PC-9 (cell line): ENCODE measurements around the gene LAD1. TPM values are rescaled to one million over a fixed set of nuclear protein-coding genes. Genes with fewer than 3 reads are reported as not detected.

Experiments
- BruUV-seq: library from RNA; stranded (reverse); fragments of 400-500 nt; replicated peaks from 2 replicates; lab custom pipeline; 2021; lab: Mats Ljungman, UMichigan
- CTCF ChIA-PET: fragments of 300-600 bp; sonication (Branson Sonifier 250); formaldehyde crosslinking; loops from one replicate; lab custom pipeline; 2022; ENCODE audit warnings: antibody characterized with exemption; lab: Charles Lee
- POLR2A ChIA-PET: fragments of 300-600 bp; sonication (Branson Sonifier 250); formaldehyde crosslinking; loops from one replicate; lab custom pipeline; 2022; ENCODE audit warnings: antibody characterized with exemption; ENCODE audit not compliant: unreplicated experiment; lab: Charles Lee
- DNase-seq, 2 experiments: peaks; one replicate each; pipeline versions ENCODE4 v3.0.0 to v3.0.0-alpha.2; 2015 to 2022; ENCODE audit warnings: mixed read lengths in 1 of 2
- H2AFZ ChIP-seq: fragments of 200-600 bp; sonication (generic); 2 replicates; pipeline ENCODE4 v1.8.1; 2017; ENCODE audit warnings: antibody characterized with exemption
- H3F3A ChIP-seq: fragments of 200-600 bp; sonication (generic); 2 replicates; pipeline ENCODE4 v1.8.1; 2017; ENCODE audit warnings: antibody characterized with exemption, mild to moderate bottlenecking, low read depth; ENCODE audit not compliant: insufficient read depth
- H3K27ac ChIP-seq: fragments of 200-600 bp; sonication (generic); 2 replicates; pipeline ENCODE4 v1.6.1; 2016; ENCODE audit warnings: mixed run types
- H3K27me3 ChIP-seq: fragments of 200-600 bp; sonication (generic); 2 replicates; pipeline ENCODE4 v1.6.1; 2016; ENCODE audit warnings: low read depth, mixed run types; ENCODE audit not compliant: insufficient read depth
- H3K36me3 ChIP-seq: fragments of 200-600 bp; sonication (generic); 2 replicates; pipeline ENCODE4 v1.6.1; 2016; ENCODE audit warnings: low read depth, mixed run types
- H3K4me1 ChIP-seq: fragments of 200-600 bp; sonication (generic); replicated peaks from 2 replicates; pipeline ENCODE4 v1.6.1; 2016; ENCODE audit warnings: mixed run types; ENCODE audit not compliant: insufficient read depth
- H3K4me2 ChIP-seq: fragments of 200-600 bp; sonication (generic); 2 replicates; pipeline ENCODE4 v1.6.1; 2017; ENCODE audit warnings: mixed run types
- H3K4me3 ChIP-seq: fragments of 200-600 bp; sonication (generic); 2 replicates; pipeline ENCODE4 v1.6.1; 2016; ENCODE audit warnings: mixed run types
- H3K79me2 ChIP-seq: fragments of 200-600 bp; sonication (generic); 2 replicates; pipeline ENCODE4 v1.6.1; 2017; ENCODE audit warnings: low read depth, mixed run types
- H3K9me2 ChIP-seq: fragments of 200-600 bp; sonication (generic); 2 replicates; pipeline ENCODE4 v1.8.1; 2017; ENCODE audit warnings: mild to moderate bottlenecking; ENCODE audit not compliant: insufficient read depth
- H3K9me3 ChIP-seq: fragments of 200-600 bp; sonication (generic); 2 replicates; pipeline ENCODE4 v1.8.1; 2016; ENCODE audit warnings: low read depth; ENCODE audit not compliant: insufficient read depth
- H4K20me1 ChIP-seq: fragments of 200-600 bp; sonication (generic); 2 replicates; pipeline ENCODE4 v1.8.1; 2017; ENCODE audit not compliant: insufficient read depth
- EZH2 ChIP-seq: fragments of 200-600 bp; sonication (generic); IDR thresholded peaks from 2 replicates; pipeline ENCODE4 v1.8.0; 2017; ENCODE audit warnings: antibody characterized with exemption, low read depth
- intact Hi-C: fragments of 100-400 bp; cut with micrococcal nuclease; formaldehyde crosslinking; loops from one replicate; pipeline ENCODE4 v1.10.0; 2022; ENCODE audit not compliant: unreplicated experiment
- total RNA-seq: library from RNA; stranded (reverse); gene quantifications from 2 replicates; pipeline ENCODE4 v1.2.3, GENCODE V29; 2021
- TF ChIP-seq, protein P1 (sequence below): fragments of 200-600 bp; sonication (generic); conservative IDR thresholded peaks from 2 replicates; pipeline ENCODE4 v1.6.1; 2017; ENCODE audit warnings: mixed run types, antibody characterized with exemption, mild to moderate bottlenecking, moderate library complexity

Gene LAD1
- total RNA-seq, 1 experiment from 2014 or later: 54.7 TPM

DNA sequence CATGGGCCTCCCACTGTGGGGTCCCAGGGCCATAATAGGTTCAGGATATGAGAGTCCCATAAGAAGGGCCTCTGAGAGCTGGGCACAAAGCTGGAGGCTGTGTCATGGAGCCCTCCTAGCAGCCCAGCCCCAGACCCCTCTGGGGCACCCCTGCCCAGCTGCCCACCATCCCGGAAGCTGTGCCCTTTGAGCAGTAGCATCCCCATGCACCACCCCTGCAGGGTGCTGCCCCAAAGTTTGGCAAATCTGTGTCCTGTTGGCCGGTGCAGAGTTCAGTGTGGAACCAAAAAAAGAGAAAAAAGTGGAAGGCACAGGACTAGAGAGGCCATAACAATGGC, 39.3 kb downstream of the LAD1 start:
- Histone ChIP-seq H3K27me3 (no peaks in the 10 kb centered on the region), H2AFZ (no peak overlapping the region), H3K4me3 (no peak overlapping the region), H3F3A (no peaks in the 10 kb centered on the region), H3K79me2 (no peaks in the 10 kb centered on the region), H3K4me1 (no peaks in the 10 kb centered on the region), H3K9me3 (no peaks in the 10 kb centered on the region), H3K36me3 (no peaks in the 10 kb centered on the region), H3K9me2 (no peaks in the 10 kb centered on the region), H4K20me1 (peaks cover 2% of the 10 kb centered on the region; the same call in 1 of the 2 replicates), H3K27ac (no peak overlapping the region), H3K4me2 (no peak overlapping the region)
- TF ChIP-seq EZH2: no peak
- TF ChIP-seq, protein P1, sequence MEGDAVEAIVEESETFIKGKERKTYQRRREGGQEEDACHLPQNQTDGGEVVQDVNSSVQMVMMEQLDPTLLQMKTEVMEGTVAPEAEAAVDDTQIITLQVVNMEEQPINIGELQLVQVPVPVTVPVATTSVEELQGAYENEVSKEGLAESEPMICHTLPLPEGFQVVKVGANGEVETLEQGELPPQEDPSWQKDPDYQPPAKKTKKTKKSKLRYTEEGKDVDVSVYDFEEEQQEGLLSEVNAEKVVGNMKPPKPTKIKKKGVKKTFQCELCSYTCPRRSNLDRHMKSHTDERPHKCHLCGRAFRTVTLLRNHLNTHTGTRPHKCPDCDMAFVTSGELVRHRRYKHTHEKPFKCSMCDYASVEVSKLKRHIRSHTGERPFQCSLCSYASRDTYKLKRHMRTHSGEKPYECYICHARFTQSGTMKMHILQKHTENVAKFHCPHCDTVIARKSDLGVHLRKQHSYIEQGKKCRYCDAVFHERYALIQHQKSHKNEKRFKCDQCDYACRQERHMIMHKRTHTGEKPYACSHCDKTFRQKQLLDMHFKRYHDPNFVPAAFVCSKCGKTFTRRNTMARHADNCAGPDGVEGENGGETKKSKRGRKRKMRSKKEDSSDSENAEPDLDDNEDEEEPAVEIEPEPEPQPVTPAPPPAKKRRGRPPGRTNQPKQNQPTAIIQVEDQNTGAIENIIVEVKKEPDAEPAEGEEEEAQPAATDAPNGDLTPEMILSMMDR: no peak
- DNase-seq: no peak
- intact Hi-C loops: loop anchor here (2.0 to 5.0 kb wide), 2 partner anchors 47 to 273 kb away; no protein-coding TSS in a partner anchor
- CTCF ChIA-PET: interaction anchor here (0.6 kb wide), 2 partner anchors 38 to 130 kb away, joined by 3 read pairs; no protein-coding TSS in a partner anchor
- POLR2A ChIA-PET: no interaction called here
- no TSS peak for BruUV-seq

DNA sequence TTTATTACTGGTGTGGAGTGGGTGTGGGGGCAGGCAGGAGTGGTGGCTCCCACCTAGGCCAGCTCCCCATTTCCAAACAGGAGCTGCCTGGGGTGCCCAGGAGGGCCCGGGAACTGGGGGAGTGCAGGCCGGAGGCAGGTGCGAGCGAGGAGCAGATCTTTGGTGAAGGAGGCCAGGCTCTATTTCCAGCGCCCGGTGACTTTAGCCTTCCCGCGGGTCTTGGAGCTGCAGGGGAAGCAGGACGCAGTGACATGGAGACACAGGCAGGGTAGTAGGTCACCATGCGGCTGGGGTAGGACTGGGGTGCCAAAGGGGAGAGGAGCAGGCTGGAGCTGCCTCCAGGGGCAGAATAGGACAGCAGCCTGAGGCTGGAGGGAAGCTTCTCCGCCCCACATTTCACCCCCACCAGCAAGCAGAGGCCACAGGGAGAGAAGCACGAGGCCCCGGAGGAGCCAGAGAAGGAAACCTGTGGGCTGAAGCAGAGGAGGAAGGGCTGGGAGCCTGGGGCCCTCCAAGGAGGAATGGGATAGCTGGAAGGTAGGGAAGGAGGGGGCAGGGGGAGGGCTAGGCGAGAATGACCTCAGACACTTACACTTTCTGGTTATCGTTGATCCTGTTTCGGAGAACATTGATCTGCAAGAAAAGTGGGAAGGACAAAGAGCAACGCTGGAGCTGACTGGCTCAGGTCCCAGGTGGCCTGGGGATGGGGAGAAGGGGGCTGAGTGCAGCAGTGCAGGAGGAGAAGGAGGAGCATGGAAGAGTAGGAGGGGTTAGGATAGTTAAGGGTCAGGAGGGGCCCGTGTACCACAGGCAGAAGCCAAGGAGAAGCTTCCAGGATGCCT, 39.9 kb downstream of the LAD1 start:
- no peak overlapping the region for H2AFZ ChIP-seq
- no TSS peak for BruUV-seq
- no peaks in the 10 kb centered on the region for H3K27me3 ChIP-seq
- H3K4me2 ChIP-seq: no peak overlapping the region
- H3K79me2 ChIP-seq: no peaks in the 10 kb centered on the region
- H3K9me2 ChIP-seq: no peaks in the 10 kb centered on the region
- no peak overlapping the region for H3K27ac ChIP-seq
- no peaks in the 10 kb centered on the region for H3K36me3 ChIP-seq
- ChIA-PET CTCF (interaction anchor here (0.6 to 1.5 kb wide), 4 partner anchors 9 to 129 kb away, joined by 3 to 5 read pairs (median 4); no protein-coding TSS in a partner anchor), POLR2A (no interaction called here)
- TF ChIP-seq EZH2: no peak
- TF ChIP-seq, protein P1: no peak
- peaks cover 2% of the 10 kb centered on the region; the same call in 1 of the 2 replicates for H4K20me1 ChIP-seq
- H3K4me1 ChIP-seq: no peaks in the 10 kb centered on the region
- no peak overlapping the region for H3K4me3 ChIP-seq
- no peaks in the 10 kb centered on the region for H3F3A ChIP-seq
- intact Hi-C loops: no loop called here
- H3K9me3 ChIP-seq: no peaks in the 10 kb centered on the region
- no peak for DNase-seq

DNA sequence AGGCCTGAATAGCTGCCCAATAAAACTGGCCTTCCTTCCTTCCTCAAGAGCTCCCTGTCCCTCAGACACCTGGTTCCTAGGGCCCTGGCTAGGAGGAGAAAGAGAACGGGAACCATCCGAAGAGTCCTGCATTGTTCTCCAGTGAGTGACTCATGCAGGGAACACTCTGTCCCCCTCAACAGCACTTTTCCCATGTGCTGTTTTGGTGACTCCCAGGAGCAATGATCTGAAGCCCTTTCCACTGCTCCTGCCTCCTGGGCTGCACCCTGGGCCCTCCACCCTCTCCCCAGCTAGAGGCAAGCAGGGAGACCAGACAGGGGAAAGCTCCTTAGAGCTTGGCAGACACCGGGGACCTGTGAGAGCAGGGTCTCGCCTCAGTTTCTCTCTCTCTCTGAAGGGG, 40.5 kb downstream of the LAD1 start:
- intact Hi-C loops: no loop called here
- CTCF ChIA-PET: interaction anchor here (0.6 to 1.5 kb wide), 6 partner anchors 9 to 386 kb away, joined by 3 to 5 read pairs (median 4); no protein-coding TSS in a partner anchor
- BruUV-seq: no TSS peak
- no peak overlapping the region for H3K27ac ChIP-seq
- H3K27me3 ChIP-seq: no peaks in the 10 kb centered on the region
- no peak overlapping the region for H2AFZ ChIP-seq
- H3K9me3 ChIP-seq: no peaks in the 10 kb centered on the region
- no peaks in the 10 kb centered on the region for H3K79me2 ChIP-seq
- no peak for DNase-seq
- H3K36me3 ChIP-seq: no peaks in the 10 kb centered on the region
- H3K4me3 ChIP-seq: no peak overlapping the region
- no peak overlapping the region for H3K4me2 ChIP-seq
- no peaks in the 10 kb centered on the region for H3K9me2 ChIP-seq
- peaks cover 2% of the 10 kb centered on the region; the same call in 1 of the 2 replicates for H4K20me1 ChIP-seq
- H3F3A ChIP-seq: no peaks in the 10 kb centered on the region
- POLR2A ChIA-PET: interaction anchor here (0.5 kb wide), 1 partner anchor 63 kb away, joined by 4 read pairs; no protein-coding TSS in a partner anchor
- 0 out of 2 replicates have a peak, but pooled peaks cover 2% of the 10 kb centered on the region for H3K4me1 ChIP-seq
- no peak for TF ChIP-seq EZH2
- TF ChIP-seq, protein P1: no peak
